Upper lobe of right lung (tissue), 1 donor: Measurements from ENCODE around the gene KRT5. TPM values are rescaled to one million over a fixed set of nuclear protein-coding genes. Genes with fewer than 3 reads are reported as not detected.

Experiments used
- ATAC-seq: fragments of 200-7000 bp; cut with Tn5 transposase; one replicate; pipeline ENCODE4 v1.9.1; 2020; ENCODE audit warnings: mild to moderate bottlenecking, moderate library complexity
- DNase-seq: peaks from one replicate; pipeline ENCODE4 v3.0.0-alpha.2; 2020
- H3K27ac ChIP-seq: fragments of 200-600 bp; one replicate; pipeline ENCODE4 v1.8.0; 2022
- H3K27me3 ChIP-seq: fragments of 200-600 bp; one replicate; pipeline ENCODE4 v1.8.0; 2022; ENCODE audit warnings: mild to moderate bottlenecking
- H3K36me3 ChIP-seq: fragments of 200-600 bp; one replicate; pipeline ENCODE4 v1.8.0; 2022
- H3K4me1 ChIP-seq: fragments of 200-600 bp; one replicate; pipeline ENCODE4 v1.8.0; 2022
- H3K4me3 ChIP-seq: fragments of 200-600 bp; one replicate; pipeline ENCODE4 v1.8.0; 2022; ENCODE audit warnings: mild to moderate bottlenecking
- H3K9me3 ChIP-seq: fragments of 200-600 bp; one replicate; pipeline ENCODE4 v1.8.0; 2022
- CTCF ChIP-seq: fragments of 200-600 bp; IDR thresholded peaks from one replicate; pipeline ENCODE4 v1.8.0; 2022; ENCODE audit warnings: antibody characterized with exemption
- intact Hi-C: fragments of 100-400 bp; cut with DNase I; formaldehyde crosslinking; loops from one replicate; pipeline ENCODE4 v1.11.0; 2022
- total RNA-seq: library from RNA; stranded (reverse); fragmentation: NEBNext Ultra II Directional; extraction: Animal tissue kit (Norgen Biotek cat#: 25700); gene quantifications from one replicate; pipeline ENCODE4 v1.2.1, GENCODE V29; 2021
- donor health status: DM: no; HTN: yes; CAD: no; lungs with severe emphysema.

Gene KRT5
- total RNA-seq, 1 donor from 2014 or later = 8.8 TPM

GRCh38 chr12:52535574-52535973, 15.4 kb upstream of the KRT5 start:
- ATAC-seq = no peak
- DNase-seq = no peak
- no peaks in the 10 kb centered on the region for H3K27me3 ChIP-seq
- no peaks in the 10 kb centered on the region for H3K36me3 ChIP-seq
- H3K4me1 ChIP-seq = no peaks in the 10 kb centered on the region
- H3K27ac ChIP-seq = no peak overlapping the region
- no peak for TF ChIP-seq CTCF
- intact Hi-C loops = no loop called here
- H3K9me3 ChIP-seq = no peaks in the 10 kb centered on the region
- no peak overlapping the region for H3K4me3 ChIP-seq

- no peaks in the 10 kb centered on the region for H3K36me3 ChIP-seq
- no peak for ATAC-seq
These were observed 14.3 kb upstream of the KRT5 start for GRCh38 chr12:52534482-52534881.

GRCh38 chr12:52533686-52534470, 13.7 kb upstream of the KRT5 start:
- no peak for TF ChIP-seq CTCF
- ATAC-seq = no peak
- H3K27me3 ChIP-seq = no peaks in the 10 kb centered on the region
- H3K4me1 ChIP-seq = no peaks in the 10 kb centered on the region
- DNase-seq = peak; percentile 48
- intact Hi-C loops = no loop called here
- H3K36me3 ChIP-seq = no peaks in the 10 kb centered on the region
- H3K27ac ChIP-seq = no peak overlapping the region
- no peak overlapping the region for H3K4me3 ChIP-seq
- H3K9me3 ChIP-seq = no peaks in the 10 kb centered on the region

More at GRCh38 chr12:52534482-52534881, 14.3 kb upstream of the KRT5 start:
- DNase-seq = no peak
- Histone ChIP-seq H3K9me3 (no peaks in the 10 kb centered on the region), H3K4me3 (no peak overlapping the region), H3K27me3 (no peaks in the 10 kb centered on the region), H3K27ac (no peak overlapping the region), H3K4me1 (no peaks in the 10 kb centered on the region)
- intact Hi-C loops = no loop called here
- no peak for TF ChIP-seq CTCF

GRCh38 chr12:52532636-52533035, 12.4 kb upstream of the KRT5 start:
- no peaks in the 10 kb centered on the region for H3K27me3 ChIP-seq
- H3K36me3 ChIP-seq = no peaks in the 10 kb centered on the region
- TF ChIP-seq CTCF = no peak
- H3K4me3 ChIP-seq = no peak overlapping the region
- DNase-seq = peak; percentile 31
- no peak overlapping the region for H3K27ac ChIP-seq
- no peak for ATAC-seq
- H3K4me1 ChIP-seq = no peaks in the 10 kb centered on the region
- no peaks in the 10 kb centered on the region for H3K9me3 ChIP-seq
- intact Hi-C loops = no loop called here

- intact Hi-C loops = no loop called here
- Histone ChIP-seq H3K9me3 (no peaks in the 10 kb centered on the region), H3K27ac (no peak overlapping the region), H3K27me3 (no peaks in the 10 kb centered on the region), H3K4me1 (no peaks in the 10 kb centered on the region), H3K36me3 (no peaks in the 10 kb centered on the region), H3K4me3 (no peak overlapping the region)
- no peak for TF ChIP-seq CTCF
- peak; percentile 72 for ATAC-seq
- peak; percentile 51 for DNase-seq
These were observed 11.5 kb upstream of the KRT5 start for GRCh38 chr12:52531566-52532300.
